HG02970 (cell line): ENCODE measurements around the gene ATP1A4.

ENCODE experiments used
- ATAC-seq: cut with Tn5 transposase; IDR thresholded peaks from one replicate; pipeline ENCODE4 v1.9.1; 2021; ENCODE audit warnings: mild to moderate bottlenecking, moderate library complexity, moderate number of reproducible peaks; ENCODE audit not compliant: unreplicated experiment, low FRiP score

The ATP1A4 gene

DNA sequence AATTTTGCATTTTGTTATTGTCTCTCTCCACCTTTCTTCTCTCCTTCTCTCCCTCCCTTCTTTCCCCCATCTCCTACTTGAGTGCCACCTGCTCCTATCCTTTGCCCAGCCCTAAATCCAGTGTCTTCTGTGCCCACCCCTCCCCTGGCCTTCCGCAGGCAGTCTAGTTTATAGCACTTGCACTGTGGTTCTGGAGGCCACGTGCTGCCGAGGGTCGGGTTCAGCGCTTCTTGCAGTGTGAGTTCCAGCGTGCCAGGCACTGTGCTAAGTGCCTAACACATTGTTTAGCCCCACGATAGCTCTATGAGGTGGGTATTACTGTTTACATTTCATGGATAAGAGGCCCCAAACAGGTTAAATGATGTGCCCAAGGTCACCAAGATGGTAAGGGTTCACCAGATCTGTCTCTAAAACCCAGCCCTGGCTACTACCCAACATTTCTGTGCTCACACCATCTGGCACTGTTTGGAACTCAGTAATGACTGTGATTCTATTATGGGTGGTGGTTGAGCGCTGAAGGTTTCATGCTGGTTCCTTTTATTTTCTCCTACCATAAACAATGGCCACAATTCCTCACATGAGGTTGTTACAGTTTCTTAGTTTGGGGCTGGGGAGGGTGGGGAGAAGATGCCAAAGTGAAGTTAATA is 14.1 kb upstream of the ATP1A4 start:
- ATAC-seq = no peak

DNA sequence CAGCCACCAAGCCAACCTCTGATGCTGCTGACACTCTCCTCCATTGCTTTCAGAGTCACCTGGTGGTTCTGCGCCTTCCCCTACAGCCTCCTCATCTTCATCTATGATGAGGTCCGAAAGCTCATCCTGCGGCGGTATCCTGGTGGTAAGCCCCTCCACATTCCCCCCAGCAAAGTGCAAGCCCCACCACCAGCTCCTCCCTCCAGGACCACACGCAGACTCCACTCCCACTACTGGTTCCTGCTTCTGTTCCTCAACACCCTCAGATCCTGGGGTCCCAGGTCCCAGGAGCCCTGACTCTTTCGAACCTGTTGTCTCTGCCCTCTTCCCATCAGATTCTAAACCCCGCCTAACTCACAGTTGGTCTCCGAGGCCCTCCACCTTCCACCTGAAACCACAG is 11.6 kb upstream of the ATP1A4 start:
- no peak for ATAC-seq

DNA sequence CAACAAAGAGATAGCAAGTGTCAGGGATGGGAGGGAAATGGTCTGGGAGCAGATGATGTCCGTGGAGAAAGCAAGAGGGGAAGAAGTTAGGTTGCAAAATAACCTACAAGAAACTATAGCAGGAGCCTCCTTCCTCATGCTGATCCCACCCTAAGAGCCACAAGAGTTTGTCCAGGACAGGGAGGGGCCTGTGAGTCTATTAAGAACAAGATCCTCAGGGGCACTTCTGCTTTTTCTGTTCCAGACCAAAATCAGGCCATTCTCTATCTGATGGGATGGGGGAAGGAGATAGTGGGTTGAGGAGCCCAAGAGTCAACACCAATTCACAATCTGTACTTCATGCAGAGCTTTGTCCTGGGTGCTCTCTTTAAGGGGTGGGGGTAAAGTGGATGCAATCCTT is 7.7 kb upstream of the ATP1A4 start:
- ATAC-seq = no peak

DNA sequence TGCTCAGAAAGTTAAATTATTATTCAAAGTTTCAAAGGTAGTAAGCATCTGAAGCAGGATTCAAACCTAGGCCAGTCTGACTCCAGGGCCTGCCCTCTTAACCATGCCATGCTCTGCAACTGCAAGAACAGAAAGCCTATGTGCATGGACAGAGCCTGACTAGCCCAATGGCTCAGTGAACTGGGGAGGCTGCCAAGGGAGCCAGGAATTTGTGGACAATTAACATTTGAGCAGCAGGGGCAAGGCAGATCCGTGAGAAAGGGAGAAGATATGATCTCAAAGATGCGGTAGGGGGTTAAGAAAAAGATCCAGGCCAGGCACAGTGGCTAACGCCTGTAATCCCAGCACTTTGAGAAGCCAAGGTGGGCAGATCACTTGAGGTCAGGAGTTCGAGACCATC is 6.5 kb upstream of the ATP1A4 start:
- no peak for ATAC-seq

DNA sequence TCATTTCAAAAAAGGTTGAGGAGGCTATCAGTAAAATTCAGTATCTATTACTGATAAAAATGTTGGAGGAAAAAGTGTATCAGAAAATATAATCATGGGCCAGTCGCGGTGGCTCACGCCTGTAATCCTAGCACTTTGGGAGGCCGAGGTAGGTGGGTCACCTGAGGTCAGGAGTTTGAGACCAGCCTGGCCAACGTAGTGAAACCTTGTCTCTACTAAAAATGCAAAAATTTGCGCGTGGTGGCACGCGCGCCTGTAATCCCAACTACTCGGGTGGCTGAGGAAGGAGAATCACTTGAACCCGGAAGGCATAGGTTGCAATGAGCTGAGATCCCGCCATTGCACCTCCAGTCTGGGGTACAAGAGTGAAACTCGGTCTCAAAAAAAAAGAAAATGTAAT is 5.3 kb upstream of the ATP1A4 start:
- no peak for ATAC-seq

DNA sequence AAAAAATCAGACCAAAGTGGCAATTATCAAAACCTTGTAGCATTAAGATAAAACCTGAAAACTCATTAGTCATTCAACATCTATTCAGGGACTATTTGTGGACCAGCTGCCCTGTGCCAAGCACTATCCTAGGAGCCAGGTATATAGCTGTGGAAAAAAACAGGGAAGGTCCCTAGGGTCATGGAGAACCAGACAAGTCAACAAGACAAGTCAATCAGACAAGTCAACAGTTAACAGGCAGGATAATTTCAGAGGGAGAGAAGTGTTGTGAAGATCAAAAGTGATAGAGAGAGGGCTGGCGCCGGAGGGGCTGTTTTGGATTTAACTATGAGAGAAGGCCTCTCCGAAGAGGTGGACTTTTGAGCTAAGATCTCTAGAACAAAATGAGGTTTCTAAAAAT is 3.3 kb upstream of the ATP1A4 start:
- ATAC-seq = no peak

DNA sequence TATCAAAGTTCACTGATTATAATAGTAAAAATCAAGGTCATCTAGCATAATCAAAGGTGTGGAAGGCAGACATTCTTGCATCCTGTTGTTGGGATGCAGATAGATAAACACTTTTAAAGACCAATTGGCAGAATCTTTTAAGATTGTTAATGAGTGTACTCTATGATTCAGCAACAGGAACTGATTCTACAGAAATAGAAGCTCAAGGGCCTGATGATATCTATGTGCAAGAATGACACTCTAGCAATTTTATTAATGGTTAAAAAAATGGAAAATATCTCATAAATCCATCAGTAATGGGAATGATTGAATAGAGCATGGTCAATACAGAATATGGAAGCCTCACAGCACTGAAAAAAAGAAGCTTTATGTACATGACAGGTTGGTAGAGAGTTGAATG is 2.2 kb upstream of the ATP1A4 start:
- ATAC-seq = no peak

DNA sequence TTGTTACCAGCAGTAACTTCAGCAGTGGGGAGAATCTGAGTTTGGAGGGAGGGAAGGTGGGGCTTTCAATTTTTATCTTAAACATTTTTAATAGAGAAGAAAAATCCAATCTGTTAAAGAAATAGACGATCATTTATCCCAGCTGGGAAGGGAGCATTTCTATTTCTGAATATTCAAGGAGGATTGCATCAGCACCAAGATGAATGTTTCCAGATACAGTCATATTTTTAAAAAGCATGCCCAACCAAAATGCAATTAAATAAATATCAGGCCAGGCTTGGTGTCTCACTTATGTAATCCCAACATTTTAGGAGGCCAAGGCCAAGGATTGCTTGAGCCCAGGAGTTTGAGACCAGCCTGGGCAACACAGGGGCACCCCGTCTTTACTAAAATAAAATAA is 1.7 kb upstream of the ATP1A4 start:
- ATAC-seq = no peak

DNA sequence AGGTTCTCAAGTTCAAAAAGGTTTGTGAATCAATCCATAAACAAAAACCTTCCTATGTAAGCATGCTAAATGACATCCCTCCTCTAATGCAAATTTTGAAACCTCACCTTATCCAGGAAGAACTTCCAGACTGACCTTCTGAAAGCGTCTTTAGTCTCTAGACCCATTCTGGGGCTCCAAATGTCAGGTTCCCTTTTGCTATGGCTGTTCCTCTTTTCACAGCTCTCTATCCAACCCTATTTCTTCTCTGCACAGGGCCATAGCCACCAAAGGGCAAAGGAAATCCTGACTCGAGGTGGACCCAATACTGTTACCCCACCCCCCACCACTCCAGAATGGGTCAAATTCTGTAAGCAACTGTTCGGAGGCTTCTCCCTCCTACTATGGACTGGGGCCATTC is 3.4 kb downstream of the ATP1A4 start:
- ATAC-seq = no peak

DNA sequence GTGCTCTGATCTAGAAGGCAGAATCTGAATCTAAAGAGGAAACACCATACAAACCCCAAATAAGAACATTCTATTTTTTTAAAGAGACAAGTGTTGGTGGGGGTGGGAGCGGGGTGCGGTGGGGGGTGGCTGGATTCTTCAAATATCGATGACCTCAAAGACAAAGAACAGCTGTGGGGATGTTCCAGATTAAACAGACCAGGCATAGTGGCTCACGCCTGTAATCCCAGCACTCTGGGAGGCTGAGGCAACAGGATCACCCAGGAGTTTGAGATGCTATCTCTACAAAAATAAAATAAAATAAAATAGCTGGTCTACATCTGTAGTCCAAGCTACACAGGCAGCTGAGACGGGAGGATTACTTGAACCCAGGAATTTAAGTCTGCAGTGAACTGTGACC is 5.0 kb downstream of the ATP1A4 start:
- ATAC-seq = no peak

DNA sequence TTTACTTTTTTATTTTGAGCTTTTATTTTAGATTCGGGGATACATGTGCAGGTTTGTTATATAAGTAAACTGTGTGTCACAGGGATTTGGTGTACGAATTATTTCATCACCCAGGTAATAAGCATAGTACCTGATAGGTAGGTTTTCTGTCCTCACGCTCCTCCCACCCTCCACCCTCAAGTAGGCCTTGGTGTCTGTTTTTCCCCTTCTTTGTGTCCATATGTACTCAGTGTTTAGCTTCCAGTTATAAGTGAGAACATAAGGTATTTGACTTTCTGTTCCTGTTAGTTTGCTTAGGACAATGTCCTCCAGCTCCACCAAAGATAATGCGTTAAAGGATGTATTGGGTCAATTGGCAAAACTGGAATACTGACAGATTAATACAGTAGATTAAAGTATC is 5.8 kb downstream of the ATP1A4 start:
- ATAC-seq = no peak

DNA sequence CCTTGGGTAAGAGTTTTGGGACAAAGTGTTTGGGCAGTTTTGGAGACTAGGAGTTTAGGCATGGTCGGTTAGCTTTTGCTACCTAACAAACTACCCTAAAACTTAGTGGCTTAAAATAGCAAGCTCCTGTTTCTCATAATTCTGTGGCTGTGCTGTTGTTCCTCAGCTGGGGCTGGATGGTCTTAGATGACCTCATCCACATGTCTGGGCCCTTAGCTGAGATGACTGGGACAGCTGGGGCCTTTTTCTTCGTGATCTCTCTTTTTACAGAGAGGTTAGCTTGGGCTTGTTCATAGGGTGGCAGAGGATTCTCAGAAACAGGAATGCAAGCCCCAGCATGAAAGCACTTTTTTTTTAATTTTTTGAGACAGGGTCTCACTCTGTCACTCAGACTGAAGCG is 6.6 kb downstream of the ATP1A4 start:
- ATAC-seq = no peak

DNA sequence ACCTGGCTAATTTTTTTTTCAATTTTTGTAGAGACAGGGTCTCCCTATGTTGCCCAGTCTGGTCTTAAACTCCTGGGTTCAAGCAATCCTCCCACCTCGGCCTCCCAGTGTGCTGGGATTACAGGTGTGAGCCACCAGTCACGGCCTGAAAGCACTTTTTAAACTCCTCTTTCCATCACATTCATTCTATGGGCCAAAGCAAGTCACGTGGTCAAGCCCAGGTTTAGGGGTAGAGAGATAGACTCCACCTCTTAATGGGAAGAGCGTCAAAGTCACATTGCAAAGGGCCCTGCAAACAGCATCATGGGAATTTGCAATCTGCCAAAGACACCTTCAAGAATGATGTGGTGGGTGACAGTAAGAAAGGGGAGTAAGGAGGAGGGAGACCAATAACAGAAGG is 7.1 kb downstream of the ATP1A4 start:
- ATAC-seq = no peak

DNA sequence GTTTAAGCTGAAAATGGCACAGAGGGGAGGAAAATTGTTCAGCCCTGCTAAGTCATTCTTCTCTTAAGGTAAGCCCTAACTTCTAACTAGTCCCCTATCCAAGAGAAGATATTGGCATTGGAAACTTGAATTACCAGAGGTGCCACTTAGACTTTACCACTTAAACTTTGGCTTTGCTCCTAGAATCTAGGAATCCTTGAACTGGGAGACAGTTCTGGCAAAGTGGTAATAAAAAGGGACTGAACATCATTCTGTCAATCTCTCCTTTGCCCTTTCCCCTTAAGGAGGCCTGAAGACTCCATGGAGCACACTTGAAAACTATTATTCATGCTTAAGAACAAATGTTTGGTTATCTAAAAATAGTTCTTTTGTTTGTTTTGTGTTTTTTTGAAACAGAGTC is 8.4 kb downstream of the ATP1A4 start:
- no peak for ATAC-seq

DNA sequence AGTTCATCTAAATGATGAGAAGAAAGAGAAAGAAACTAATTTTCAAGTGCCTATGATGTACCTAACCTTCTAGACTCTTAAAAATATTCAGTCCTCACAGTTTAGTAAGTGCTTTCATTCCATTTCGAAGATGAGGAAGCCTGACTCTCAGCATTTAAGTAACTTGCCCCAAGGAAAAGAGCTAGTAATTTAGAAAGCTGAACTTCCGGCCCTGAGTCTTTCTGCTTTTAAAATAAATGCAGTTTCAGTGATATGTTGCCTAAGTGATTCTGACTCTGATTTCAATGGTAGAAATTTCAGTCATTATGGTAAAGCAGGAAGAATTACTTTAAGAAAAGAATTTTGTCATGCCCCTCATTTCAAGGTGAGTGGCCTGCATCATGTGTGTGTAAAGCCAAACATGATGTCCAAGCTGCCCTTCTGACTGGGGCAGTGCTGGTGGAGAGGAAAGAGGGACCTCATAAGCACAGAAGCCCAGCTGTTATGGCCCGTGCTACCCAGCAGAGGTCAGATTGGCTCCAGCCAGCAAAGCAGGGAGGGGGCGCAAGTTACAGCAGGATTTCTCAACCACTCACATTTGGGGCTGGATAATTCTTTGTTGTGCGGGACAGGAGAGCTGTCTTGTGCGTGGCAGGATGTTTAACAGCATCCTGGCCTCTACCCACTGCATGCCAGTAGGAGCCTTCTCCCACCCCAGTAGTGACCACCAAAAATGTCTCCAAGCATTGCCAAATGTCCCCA is 10.7 kb downstream of the ATP1A4 start:
- ATAC-seq = no peak

DNA sequence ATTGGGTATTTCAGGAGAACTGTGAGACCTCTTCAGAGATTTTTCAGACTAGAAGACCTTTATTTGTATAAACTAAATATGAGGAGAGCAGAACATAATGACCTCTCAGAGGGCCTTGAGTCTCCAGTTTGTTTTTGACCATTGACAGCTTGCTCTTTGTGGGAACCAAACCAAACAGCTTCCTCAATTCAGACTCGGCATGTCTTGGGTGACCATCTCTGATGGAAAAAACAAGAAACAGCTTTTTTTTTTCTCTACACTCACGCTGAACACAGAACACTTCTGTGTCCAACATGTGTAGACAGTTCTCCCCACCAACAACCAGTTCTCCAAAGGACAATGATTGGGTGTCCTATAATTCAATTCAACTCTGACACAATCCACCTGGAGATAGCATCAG is 11.5 kb downstream of the ATP1A4 start:
- ATAC-seq = no peak

DNA sequence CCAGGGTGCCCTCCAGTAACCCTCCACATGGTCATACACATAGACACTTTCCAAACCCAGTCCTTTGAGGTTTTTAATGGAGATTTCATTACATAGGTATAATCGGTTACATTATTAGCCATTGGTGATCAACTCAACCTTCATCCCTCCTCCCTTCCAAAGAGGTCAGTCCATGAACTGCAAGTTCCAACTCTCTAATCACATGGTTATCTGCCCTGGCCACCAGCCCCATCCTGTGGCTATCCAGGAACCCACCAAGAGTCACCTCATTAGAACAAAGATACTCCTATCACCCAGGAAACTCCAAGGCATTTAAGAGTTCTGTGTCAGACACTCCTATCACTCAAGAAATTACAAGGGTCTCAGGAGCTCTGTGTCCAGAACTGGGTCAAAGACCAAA is 12.2 kb downstream of the ATP1A4 start:
- ATAC-seq = no peak

DNA sequence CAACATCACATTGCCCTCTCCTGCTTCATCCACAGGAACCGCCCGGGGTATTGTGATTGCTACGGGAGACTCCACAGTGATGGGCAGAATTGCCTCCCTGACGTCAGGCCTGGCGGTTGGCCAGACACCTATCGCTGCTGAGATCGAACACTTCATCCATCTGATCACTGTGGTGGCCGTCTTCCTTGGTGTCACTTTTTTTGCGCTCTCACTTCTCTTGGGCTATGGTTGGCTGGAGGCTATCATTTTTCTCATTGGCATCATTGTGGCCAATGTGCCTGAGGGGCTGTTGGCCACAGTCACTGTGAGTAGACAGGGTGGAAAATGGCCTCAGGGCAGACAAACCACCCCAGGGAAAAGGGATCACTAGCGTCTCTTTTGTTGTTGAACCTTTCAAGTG is 12.7 kb downstream of the ATP1A4 start:
- ATAC-seq = no peak

DNA sequence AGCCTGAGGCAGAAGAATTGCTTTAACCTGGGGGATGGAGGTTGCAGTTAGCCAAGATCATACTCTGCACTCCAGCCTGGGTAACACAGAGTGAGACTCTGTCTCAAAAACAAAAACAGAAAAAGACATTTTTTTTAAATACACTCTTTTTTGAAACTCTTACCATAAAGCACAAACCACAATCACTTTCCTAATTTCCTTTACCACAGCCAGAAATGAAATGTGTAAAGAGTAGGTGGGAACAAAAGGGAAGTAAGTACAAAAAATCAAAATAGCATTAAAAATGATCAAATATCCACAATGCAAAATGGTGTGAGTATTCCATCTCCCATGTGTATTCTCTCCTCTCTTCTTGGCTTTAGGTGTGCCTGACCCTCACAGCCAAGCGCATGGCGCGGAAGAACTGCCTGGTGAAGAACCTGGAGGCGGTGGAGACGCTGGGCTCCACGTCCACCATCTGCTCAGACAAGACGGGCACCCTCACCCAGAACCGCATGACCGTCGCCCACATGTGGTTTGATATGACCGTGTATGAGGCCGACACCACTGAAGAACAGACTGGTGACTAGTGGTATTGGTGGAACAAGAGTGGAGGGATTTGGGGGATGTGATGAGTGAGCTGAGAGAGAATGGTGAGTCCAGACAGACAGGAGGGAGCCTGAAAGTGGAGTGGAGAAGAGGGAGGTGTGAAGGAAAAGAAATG is 14.9 kb downstream of the ATP1A4 start:
- no peak for ATAC-seq

DNA sequence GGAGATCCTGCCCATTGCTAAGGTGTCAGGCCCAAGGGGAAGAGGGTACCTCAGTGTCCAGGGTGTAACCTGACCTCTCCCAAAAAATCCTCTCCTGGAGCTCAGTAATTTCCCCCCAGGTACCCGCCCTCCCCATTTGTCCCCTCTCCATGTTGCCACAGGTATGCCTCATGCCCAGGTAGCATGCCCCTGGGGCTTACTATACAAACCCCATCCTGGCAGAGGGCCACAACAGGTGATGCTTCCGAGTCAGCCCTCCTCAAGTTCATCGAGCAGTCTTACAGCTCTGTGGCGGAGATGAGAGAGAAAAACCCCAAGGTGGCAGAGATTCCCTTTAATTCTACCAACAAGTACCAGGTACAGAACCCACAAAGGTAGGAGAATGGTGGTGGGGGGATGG is 15.7 kb downstream of the ATP1A4 start:
- ATAC-seq = no peak

DNA sequence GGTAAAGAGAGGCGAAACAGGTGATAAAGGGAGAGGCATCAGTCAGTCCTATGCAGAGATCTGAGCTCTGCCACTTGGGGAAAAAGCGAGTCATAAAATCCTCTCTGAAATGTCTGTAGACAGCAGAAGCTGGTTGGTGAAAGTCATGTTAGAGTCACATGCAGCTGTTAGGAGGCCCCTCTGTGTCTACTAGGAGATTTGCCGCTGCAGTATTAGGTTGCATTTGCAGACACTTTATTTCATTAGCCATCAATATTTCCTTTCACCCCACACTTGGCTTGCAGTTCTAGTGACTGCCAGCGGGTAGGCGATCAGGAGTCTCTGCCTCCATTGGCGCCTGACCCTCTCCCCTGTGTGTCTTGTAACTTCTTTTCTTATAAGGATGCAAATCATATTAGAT is 16.2 kb downstream of the ATP1A4 start:
- no peak for ATAC-seq

DNA sequence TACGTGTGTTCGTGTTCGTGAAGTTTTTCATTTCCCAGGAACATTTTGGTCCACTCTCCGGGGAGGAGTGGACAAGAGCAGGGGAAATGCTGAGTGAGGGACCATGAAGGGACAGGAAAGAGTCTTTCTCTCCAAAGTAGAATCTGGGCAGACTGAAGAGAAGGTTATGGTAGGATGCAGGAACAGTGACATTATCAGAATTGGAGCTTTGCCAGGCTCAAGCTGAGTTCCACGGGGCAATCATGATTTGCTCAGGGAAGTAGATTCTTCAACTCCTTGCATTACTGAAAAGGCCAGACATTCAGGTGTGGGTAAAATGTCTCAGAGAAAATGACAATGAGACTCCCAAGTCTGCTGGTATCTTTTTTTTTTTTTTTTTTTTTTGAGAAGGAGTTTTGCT is 16.6 kb downstream of the ATP1A4 start:
- no peak for ATAC-seq
